NK-92 treated with Interleukin-12 subunit alpha and Interleukin-12 subunit beta, amount 100 ng/mL, for 24 hours (cell line): Measurements from ENCODE around the gene ST14.
"Not testable (repeated sequence)": the region's sequence is repeated elsewhere in the genome, so short reads cannot be mapped to it uniquely, and the experiment has no call there.

ENCODE experiments used
- DNase-seq: peaks from one replicate; lab custom pipeline; 2025; lab: John Stamatoyannopoulos, UW

Gene ST14

DNA sequence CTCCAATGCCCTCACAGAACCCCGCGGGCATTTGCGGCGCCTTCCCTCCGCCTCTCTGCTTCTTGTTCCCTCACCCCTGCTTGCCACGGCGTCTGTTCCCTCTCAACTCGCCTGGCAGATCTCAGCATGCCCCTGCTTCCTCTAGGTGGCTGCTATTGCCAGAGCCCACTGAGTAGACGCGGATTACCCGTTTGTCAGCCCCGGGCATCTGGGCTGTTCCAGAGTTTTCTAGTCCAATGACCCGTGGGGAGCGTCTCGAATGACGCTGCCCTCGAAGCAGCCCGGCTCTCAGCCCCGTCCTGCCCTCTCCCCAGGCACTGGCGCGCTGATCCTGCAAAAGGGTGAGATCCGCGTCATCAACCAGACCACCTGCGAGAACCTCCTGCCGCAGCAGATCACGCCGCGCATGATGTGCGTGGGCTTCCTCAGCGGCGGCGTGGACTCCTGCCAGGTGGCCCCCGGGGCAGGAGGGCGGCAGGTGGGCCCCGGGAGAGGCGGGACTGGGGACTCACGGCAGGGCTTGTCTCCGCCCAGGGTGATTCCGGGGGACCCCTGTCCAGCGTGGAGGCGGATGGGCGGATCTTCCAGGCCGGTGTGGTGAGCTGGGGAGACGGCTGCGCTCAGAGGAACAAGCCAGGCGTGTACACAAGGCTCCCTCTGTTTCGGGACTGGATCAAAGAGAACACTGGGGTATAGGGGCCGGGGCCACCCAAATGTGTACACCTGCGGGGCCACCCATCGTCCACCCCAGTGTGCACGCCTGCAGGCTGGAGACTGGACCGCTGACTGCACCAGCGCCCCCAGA, 49.7 kb downstream of the ST14 start:
- DNase-seq = no peak

DNA sequence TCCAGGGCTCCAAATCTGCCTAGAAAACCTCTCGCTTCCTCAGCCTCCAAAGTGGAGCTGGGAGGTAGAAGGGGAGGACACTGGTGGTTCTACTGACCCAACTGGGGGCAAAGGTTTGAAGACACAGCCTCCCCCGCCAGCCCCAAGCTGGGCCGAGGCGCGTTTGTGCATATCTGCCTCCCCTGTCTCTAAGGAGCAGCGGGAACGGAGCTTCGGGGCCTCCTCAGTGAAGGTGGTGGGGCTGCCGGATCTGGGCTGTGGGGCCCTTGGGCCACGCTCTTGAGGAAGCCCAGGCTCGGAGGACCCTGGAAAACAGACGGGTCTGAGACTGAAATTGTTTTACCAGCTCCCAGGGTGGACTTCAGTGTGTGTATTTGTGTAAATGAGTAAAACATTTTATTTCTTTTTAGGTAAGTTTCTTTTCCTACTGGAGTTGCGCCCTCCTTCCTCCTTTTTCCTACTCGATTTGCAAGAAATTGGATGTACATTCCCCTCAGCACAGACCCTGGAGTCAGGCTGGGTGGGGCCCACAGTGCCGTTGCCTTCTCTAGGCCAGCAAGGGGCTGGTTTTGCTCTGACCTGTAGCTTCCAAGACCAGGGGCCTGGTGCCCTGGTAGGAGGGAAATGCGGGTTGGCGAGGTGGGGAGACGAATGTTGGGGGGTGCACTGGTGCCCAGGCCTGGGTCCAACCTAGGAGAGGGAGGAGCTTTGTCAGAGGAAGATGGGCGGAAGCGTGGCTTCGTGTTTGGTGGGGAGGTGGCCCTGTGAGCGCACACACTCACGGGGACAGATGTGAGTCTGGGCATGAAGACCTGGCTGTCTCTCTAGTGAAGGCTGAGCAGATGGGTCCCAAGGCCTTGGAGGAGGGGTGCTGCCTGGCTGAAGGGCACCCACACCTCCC, 50.6 kb downstream of the ST14 start:
- DNase-seq = no peak

DNA sequence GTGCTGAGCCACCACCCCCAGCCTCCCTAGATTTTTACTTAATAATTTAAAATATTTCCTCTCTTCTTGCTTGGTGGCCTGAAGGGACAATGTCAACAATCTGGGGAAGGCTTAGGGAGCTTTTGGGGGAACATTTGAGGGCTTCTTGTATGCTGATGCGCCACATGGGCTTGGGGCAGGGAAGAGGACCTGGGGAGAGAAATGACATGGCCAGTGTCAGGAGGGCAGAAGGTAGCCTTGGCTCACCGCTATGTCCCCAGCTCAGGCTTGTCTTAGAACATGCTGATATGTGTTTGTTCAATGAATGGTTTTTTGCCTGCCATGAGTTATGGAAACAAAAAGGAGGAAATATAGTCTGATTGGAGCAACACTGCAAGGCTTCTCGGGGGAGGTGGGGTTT, 51.6 kb downstream of the ST14 start:
- no peak for DNase-seq

DNA sequence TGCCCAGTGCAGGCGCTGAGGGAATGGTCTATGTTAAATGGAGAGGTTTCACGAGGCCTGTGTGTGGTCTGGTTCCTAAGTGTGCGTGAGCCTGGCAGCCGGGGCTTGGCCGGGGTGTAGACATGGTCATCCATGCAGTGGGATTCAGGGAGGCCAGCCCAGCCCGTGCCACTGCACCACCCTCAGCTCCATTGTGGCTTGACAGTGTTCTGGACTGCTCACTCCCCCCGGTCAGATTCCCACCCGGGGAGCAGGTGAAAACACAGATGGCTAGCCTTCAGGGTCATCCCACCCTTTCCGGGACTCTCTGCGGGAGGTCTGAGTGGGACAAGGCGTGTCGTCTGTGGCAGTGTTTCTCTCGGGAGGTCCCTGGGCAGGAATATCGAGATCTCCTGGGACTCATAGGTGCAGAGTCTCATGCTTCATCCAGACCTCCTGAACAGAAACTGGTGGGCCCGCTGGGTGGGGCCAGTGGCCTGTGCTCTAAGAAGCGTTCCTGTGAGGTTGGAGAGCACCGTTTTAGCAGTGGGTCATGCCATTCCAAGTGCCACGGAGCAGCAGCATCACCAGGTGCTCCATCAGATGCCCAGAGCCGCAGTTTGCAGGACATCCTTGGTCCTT, 52.3 kb downstream of the ST14 start:
- DNase-seq = no peak

DNA sequence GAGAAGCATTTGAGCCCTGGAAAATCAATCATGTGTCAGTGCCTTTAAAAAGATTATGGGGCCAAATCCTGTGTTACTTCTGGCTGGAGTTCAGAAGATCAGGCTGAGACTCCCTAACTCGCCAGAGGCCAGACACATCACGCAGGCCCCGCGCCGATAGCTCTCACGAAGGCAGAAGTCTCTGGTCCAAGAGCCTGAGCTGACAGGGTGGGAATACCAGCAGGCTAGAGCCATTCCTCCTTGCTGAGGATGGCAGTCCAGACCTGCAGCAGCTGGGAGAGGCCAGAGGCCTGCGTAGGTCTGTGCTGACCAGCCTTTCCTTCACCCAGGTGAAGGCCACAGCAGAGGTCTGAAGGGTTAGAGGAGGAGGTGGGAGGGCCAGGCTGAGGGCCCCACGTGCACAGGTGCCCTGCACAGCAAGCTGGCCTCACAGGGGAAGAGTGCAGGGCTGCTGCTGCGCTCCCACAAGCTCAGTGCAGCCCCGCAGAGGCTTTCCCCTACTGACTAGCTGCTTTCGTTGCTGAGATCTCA, 52.9 kb downstream of the ST14 start:
- DNase-seq = no peak

DNA sequence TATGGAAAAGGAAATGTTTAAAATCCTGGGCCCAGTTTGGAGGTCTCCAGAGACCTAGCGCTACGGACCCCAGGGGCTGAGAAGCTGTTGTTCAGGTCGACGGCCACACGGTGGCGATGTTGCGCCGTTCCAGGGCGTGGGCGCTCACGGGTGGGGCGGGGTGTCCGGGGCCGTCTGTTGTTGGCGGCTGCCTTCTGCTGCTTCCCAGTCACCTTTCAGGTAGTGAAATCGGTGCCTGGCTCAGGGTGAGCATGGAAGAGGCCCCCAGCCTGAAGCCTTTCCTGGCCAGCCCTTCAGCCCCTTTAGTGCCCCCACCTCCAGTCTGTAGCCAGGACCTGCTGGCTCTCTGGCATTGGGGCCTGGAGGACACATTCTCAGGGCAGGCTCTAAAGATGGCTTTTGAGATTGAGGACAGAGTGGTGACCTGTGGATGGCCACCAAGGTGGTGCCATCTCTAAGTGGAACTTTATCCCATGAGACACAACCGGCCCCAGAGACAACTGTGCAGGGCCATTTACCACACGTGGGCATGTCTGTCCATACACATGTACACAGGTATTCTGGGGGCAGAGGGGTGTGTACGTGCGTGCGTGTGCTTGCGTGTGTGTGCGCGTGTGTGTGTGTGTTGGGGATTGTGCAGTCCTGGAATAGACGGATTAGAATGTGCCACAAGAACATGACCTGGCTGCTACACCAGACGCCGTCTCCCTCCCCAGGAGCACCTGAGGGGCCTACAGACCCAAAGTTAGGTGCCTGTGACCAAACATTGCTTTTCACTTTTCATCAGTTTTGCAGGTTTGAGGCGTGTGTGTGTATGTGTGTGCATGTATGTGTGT, 53.8 kb downstream of the ST14 start:
- DNase-seq = peak; percentile 32

DNA sequence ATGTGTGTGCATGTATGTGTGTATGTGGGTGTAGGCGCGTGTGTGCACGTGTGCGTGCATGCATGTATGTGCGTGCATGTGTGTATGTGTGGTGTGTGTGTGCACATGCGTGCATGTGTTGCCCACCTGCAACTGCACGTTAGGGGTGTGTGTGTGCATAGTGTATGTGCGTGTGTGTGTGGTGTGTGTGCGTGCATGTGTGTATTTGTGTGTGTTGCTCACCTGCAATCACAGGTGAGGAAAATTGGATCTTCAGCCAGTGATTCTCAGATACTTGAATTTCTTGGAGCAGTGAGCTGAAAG, 54.3 kb downstream of the ST14 start:
- no peak for DNase-seq

DNA sequence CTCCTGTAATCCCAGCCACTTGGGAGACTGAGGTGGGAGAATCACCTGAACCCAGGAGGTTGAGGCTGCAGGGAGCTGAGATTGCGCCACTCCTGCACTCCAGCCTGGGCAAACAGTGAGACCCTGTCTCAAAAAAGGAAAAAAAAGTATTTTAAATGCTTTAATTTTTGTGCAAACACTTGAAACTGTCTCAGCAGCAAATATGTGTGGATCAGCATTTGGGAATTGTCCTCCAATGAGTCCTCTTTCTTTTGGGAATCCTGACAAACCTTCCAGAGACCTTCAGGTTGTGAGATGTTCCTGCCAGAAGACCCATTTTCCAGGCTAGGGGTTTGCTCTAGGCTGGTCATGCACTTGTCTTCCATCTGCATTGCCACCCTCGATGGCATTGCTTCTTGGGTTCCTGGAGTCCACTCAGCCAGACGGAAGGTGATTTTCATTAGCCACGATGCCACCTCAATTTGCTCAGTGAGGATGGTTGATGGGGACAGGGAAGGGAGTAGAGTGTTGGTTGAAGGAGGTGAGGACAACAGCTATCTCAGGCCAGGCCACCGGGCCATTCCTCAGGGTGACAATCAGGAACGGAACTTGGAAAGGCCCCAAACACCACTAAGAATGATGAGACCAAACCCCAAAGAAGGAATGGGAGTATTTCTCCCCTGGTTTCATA, 55.4 kb downstream of the ST14 start:
- DNase-seq = no peak

DNA sequence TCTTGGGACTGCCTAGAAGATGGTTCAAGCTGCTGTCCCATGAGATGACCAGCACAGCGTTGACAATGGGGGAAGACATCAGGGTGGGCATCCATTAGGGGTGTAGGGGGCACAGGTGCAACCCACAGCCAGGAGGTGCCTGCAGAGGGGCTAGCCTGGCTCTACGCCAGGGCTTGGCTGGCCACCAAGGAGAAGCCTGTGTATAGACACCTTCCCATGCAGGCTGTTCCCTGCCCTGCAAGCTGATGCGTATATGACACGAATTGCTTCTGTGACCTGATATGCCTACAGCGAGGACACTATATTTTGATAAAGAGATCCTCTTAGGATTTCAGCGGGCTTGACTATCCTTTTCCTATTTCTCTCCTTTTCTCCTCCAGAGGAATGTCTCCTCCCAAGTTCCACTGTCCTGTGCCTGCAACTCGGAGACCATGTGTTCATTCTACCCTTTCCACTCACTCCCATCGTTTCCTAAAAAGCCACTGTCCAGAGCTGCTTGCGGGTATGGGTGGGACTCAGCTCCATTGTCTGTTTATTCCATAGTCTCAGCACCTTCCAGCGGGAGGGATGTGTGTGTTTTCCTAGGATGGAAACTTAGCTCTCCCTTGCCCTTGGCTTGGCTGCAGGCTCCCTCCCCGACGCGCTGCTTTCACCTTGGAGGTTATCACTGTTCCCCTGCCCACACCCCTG, 56.1 kb downstream of the ST14 start:
- no peak for DNase-seq

DNA sequence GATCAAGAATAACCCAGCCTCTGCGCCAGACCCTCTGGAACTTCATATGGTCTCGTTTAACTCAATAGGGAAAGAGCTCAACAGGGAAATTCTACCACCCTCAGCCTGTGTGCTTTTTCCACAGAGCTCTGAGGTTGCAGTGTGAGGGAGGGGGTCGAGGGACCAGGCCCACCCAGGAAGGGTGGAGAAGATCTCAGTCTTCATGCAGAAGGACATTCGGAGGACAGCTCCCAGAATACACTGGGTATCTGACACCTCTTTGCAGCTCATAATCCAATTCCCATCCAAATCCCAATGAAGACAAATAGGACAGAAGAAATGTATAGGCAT, 56.6 kb downstream of the ST14 start:
- DNase-seq = no peak

DNA sequence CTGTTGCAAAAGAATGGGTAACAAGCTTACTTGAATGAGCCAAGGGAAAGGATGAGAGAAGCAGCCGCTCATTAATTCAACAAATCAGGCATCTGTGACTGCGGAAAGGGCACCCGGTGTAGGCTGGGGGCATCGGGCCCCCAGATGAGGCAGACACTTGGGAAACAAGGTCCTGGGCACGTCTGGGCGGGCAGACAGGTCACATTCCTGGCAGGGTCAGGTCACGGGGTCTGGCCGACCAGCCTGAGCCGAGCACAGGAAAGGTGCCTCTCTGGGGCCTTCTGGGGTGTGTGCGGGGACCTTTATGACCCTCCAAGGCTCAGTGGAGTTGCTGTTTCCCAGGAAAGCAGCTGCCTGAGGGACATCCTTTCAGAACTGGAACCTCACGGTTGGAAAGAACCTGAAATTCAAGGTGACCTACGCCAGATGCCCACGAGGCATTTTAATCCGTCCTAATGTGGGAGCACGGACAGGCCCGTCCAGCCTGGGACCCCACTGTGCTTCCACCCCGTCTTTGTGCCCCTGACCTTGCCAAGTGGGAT, 57.1 kb downstream of the ST14 start:
- DNase-seq = no peak

DNA sequence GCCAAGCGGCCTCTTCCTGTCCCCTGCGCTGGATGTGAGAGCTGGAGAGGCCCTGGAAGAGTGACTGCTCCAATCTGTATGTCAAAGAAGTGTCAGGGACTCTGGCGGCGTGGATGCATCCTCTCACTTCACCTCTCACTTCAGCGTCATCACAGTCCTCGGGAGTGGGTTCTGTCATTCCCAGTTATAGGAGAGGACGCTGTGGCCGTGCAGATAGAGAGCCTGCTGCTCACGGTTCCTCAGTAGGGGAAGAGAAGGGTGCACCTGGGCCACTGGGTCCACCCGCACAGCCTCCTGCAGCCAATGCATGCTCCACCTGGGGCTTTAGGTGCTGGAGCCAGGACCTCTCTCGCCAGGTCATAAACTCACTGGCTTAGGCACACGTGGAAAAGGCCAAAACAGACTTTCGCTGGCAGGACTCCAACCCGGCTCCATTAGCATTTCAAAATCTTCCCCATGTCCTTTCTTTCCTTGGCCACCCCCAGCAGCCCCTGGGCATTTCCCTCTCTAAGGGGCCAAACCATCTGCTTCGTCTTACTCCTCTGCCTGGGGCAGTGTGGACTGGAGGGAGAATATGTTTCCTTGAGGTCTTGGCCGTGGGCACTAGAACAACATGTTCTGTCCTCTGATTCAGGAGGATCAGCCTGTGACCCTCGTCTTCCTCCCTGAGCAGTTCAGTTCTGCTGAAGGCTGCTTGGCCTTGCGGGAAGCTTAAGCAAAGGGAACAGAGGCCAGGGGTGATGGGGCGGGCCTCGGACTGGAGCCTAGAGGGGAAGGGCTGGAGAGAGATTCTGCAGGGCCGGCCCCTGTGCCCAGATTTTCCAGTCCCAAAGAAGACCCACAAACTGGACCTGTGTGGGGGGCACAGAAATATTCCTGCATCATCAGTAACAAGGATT, 57.8 kb downstream of the ST14 start:
- no peak for DNase-seq

DNA sequence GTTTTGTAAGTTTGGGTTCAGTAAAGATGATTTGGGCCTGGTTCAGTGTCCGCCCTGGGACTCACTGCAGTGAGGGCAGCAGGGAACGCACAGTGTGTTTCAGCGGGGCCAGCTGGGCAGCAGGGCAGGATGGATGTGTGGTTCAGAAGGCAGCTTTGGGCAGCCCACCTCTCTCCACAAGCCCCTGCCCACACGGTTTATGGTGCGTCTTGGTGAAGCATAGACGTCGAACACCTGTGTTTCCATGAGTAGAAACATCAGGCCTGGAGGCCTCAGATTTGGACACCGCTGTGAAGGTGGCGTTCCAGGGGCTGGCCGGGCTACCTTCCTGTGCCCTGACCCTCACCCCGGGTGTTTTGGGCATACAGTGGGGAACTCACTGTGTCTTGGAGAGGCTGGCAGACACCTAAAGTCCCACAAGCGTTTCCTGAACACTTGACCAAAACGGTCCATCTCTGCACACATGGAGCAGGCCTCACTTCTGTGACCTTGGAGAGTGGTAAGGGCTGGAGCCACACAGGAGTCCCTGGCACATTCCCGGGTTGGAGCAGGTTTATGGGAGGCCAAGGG, 59.0 kb downstream of the ST14 start:
- DNase-seq = no peak

DNA sequence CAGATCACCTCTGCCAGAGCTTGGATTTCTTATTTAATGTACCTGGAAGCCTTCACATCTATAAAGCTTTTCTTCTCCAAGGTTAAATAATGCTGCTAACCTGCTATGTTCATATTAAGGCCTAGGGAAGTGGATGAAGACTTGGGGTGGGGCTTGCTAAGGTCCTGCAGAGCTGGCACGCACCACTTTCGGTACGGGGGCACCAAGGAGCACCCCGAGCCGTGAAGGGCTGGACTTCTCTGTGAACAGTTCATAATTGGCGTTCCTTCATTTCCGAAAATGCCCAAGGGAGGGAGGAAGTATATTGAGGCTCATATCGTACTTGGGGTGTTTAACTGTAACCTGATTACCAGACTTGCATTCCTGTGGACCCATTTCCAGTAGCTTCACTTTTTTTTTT, 59.6 kb downstream of the ST14 start:
- no peak for DNase-seq

DNA sequence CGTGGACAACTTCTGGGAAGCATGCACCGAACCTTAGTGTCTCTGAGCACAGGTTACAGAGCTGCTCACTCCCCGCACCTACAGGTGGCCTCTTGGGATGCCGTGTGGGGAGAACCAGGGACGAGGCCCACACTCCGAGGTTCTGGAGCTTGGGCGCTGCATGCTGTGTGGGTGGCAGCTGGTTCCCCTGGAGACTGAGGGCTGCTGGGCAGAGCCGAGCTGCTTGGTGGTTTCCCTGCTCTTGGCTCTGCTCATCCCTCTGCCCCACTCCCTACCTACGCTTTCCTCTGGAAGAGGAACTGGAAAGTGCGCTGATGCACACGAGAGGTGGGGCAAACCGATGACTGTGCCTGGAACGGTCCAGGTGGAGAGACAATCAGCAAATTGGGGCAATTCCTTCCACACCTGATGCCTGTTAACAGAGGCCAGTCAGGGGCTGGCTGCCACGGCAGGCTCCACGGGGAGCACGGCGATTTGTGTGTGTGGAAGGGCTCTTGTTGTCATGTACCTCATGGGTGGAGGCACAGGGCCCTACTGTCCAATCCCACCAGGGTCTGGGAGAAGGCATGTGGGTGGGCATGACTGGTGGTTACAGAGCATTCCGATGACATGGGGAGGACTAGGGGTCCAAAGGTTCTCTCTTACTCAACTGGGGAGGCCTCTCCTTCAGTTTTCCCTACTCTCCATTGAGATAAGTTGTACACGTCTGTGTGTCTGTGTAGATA, 60.9 kb downstream of the ST14 start:
- DNase-seq = no peak

DNA sequence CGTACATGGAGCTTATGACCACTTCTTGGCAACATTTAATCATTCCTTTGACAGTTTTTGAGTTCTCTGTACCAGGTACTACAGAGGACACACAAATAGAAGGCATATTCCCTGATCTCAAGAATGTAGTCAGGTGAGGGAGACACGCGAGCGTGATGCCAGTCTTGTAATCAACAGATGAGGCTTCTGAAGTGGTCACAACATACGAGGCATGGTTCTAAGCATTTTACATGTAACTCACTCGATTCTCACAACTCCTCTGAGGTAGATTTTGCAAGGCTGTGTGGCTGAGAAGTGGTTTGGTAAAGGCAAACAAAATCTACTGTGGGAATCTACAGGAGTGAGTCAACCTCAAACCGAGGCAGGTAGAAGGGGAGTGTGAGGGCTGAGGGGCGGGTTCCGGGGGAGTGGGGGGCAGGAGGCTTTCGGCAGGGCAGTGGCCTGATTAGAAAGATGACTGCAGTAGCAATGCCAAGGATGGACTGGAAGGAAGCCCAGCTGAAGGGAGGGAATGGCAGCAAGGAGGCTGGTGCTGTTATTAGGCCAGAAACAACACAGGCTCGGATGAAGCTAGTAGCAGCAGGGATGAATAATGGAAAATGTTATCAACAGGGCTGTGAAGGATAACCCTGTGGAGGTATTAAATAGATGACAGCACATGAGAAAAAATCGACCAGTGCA, 63.8 kb downstream of the ST14 start:
- DNase-seq = no peak

DNA sequence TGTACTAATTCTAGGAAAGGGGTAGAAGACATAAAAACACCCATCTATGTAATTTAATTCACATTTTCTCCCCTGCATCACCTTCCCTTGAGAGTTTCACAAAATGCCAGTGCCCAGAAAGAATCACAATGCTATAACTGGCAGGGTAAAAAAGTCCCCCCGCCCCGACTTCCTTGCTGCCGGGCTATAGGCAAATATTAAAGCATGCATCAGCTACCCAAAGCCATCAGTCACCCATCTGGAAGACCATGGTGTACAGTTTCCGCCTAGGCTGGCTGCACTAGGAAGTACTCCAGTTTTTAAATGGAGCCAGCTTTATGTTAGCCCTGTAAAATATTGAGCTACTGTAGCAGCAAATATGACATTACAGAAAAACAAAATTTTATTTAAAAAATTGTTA, 67.8 kb downstream of the ST14 start:
- DNase-seq = no peak

DNA sequence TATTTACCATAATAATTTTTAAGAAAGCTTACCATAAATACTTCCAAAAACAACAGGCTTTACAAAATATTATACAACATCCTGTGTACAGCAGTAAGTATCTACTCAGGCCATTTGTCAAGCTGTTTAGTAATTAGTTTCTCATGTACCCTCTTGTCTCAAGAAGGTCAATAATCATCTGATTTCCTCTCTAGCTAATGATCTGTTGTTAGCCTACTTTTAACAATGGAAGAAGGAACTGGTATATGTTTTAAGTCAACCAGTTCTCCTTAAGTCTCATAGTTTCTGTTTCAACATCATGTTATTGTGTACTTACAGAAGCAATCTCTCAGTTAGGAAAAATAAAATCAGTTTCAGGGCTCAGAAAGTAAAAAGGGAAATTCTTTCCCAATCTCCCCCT, 73.9 kb downstream of the ST14 start:
- DNase-seq = not testable (repeated sequence)
